Ascending aorta (tissue), 2 donors: ENCODE results near the gene NFIA. TPM values are rescaled to one million over a fixed set of nuclear protein-coding genes. Genes with fewer than 3 reads are reported as not detected.
A peak's percentile ranks its signal among the peaks of the same experiment; 100 is the strongest.

ENCODE experiments used
- DNase-seq, 2 donors: peaks; one replicate each; pipeline ENCODE4 v3.0.0-alpha.2; 2019; ENCODE audit warnings: low spot score in 2 of 2
- H3K27ac ChIP-seq, 2 donors: fragments of 200-600 bp; sonication (generic); one replicate each; pipeline ENCODE4 v1.5.1; 2016 to 2017; ENCODE audit warnings: mild to moderate bottlenecking in 1 of 2
- H3K27me3 ChIP-seq: fragments of 200-600 bp; sonication (generic); one replicate; pipeline ENCODE4 v1.5.1; 2017
- H3K36me3 ChIP-seq, 2 donors: fragments of 200-600 bp; sonication (generic); one replicate each; pipeline ENCODE4 v1.5.1; 2016
- H3K4me1 ChIP-seq, 2 donors: fragments of 200-600 bp; sonication (generic); one replicate each; pipeline ENCODE4 v1.5.1; 2016 to 2017; ENCODE audit warnings: mild to moderate bottlenecking in 1 of 2
- H3K4me3 ChIP-seq, 2 donors: fragments of 200-600 bp; sonication (generic); one replicate each; pipeline ENCODE4 v1.5.1; 2016 to 2017; ENCODE audit warnings: mild to moderate bottlenecking in 1 of 2
- H3K9me3 ChIP-seq, 2 donors: fragments of 200-600 bp; sonication (generic); one replicate each; pipeline ENCODE4 v1.5.1; 2016
- CTCF ChIP-seq, 3 experiments: fragments of 200-600 bp in 2 of 3; fragments of 450-650 bp in 1 of 3; sonication (generic) in 2 of 3; IDR thresholded peaks; one replicate each; pipeline ENCODE4 v1.5.1; 2016 to 2019; ENCODE audit warnings: antibody characterized with exemption in 3 of 3, mild to moderate bottlenecking in 1 of 3, moderate library complexity in 1 of 3
- intact Hi-C: fragments of 100-400 bp; cut with DNase I; formaldehyde crosslinking; loops from one replicate; pipeline ENCODE4 v1.15.1; 2023
- total RNA-seq: library from RNA; depleted of rRNA; stranded (reverse); fragments of >200 nt; gene quantifications from one replicate; pipeline ENCODE4 v1.1.0, GENCODE V29; 2016

NFIA gene
- total RNA-seq, 1 donor from 2014 or later: 52.0 TPM

- H3K9me3 ChIP-seq: no peaks in the 10 kb centered on the region
- H3K27ac ChIP-seq: peak overlapping the region; percentile 47 to 86
- H3K4me3 ChIP-seq: no peak overlapping the region
- TF ChIP-seq CTCF (IDR thresholded peaks at IDR 0.05): no peak
- no peak for DNase-seq
- H3K4me1 ChIP-seq: peaks cover 3 to 38% of the 10 kb centered on the region in 2 donors
- intact Hi-C loops: loop anchor here (5.0 kb wide), 1 partner anchor 511 kb away; no protein-coding TSS in a partner anchor
- H3K36me3 ChIP-seq: no peaks in the 10 kb centered on the region
- H3K27me3 ChIP-seq: no peaks in the 10 kb centered on the region
These were observed 259.1 kb downstream of the NFIA start for GRCh38 chr1:61341426-61341825.

- H3K9me3 ChIP-seq: no peaks in the 10 kb centered on the region
- H3K4me3 ChIP-seq: peak overlapping the region in 1 of 2 donors; percentile 5
- peak overlapping the region; percentile 36 to 55 for H3K27ac ChIP-seq
- intact Hi-C loops: loop anchor here (5.0 kb wide), 1 partner anchor 508 kb away; no protein-coding TSS in a partner anchor
- TF ChIP-seq CTCF (IDR thresholded peaks at IDR 0.05): no peak
- no peaks in the 10 kb centered on the region for H3K27me3 ChIP-seq
- DNase-seq: no peak
- H3K4me1 ChIP-seq: peaks cover 3 to 21% of the 10 kb centered on the region in 2 donors
- H3K36me3 ChIP-seq: peaks cover 2 to 7% of the 10 kb centered on the region in 2 donors
These were observed 261.5 kb downstream of the NFIA start for GRCh38 chr1:61343734-61344420.

- peak overlapping the region; percentile 36 to 55 for H3K27ac ChIP-seq
These were observed 262.3 kb downstream of the NFIA start for GRCh38 chr1:61344696-61345095.

GRCh38 chr1:61348025-61348665, 265.8 kb downstream of the NFIA start:
- Histone ChIP-seq H3K4me3 (no peak overlapping the region), H3K9me3 (no peaks in the 10 kb centered on the region), H3K27ac (no peak overlapping the region), H3K36me3 (peaks cover 2 to 9% of the 10 kb centered on the region in 2 donors), H3K4me1 (peaks cover 0 to 6% of the 10 kb centered on the region in 2 donors), H3K27me3 (no peaks in the 10 kb centered on the region)
- TF ChIP-seq CTCF (IDR thresholded peaks at IDR 0.05): no peak
- DNase-seq: no peak
- intact Hi-C loops: no loop called here

More at GRCh38 chr1:61344696-61345095, 262.3 kb downstream of the NFIA start:
- Histone ChIP-seq H3K36me3 (peaks cover 2 to 7% of the 10 kb centered on the region in 2 donors), H3K9me3 (no peaks in the 10 kb centered on the region), H3K4me3 (no peak overlapping the region), H3K4me1 (peaks cover 0 to 14% of the 10 kb centered on the region in 2 donors), H3K27me3 (no peaks in the 10 kb centered on the region)
- DNase-seq: no peak
- intact Hi-C loops: loop anchor here (5.0 kb wide), 1 partner anchor 508 kb away; no protein-coding TSS in a partner anchor
- TF ChIP-seq CTCF (IDR thresholded peaks at IDR 0.05): no peak

GRCh38 chr1:61352845-61353435, 270.6 kb downstream of the NFIA start:
- no peak for DNase-seq
- Histone ChIP-seq H3K27me3 (no peaks in the 10 kb centered on the region), H3K4me1 (no peaks in the 10 kb centered on the region), H3K9me3 (no peaks in the 10 kb centered on the region), H3K4me3 (no peak overlapping the region), H3K27ac (no peak overlapping the region), H3K36me3 (peaks cover 6 to 16% of the 10 kb centered on the region in 2 donors)
- TF ChIP-seq CTCF (IDR thresholded peaks at IDR 0.05): no peak
- intact Hi-C loops: no loop called here
